Upper lobe of right lung (tissue), 1 donor: ENCODE results near the gene LILRA2. TPM values are rescaled to one million over a fixed set of nuclear protein-coding genes. Genes with fewer than 3 reads are reported as not detected.
"Not testable (repeated sequence)": the region's sequence is repeated elsewhere in the genome, so short reads cannot be mapped to it uniquely, and the experiment has no call there.

Source experiments
- ATAC-seq: fragments of 200-7000 bp; cut with Tn5 transposase; one replicate; pipeline ENCODE4 v1.9.1; 2020; ENCODE audit warnings: mild to moderate bottlenecking, moderate library complexity
- DNase-seq: peaks from one replicate; pipeline ENCODE4 v3.0.0-alpha.2; 2020
- H3K27ac ChIP-seq: fragments of 200-600 bp; one replicate; pipeline ENCODE4 v1.8.0; 2022
- H3K27me3 ChIP-seq: fragments of 200-600 bp; one replicate; pipeline ENCODE4 v1.8.0; 2022; ENCODE audit warnings: mild to moderate bottlenecking
- H3K36me3 ChIP-seq: fragments of 200-600 bp; one replicate; pipeline ENCODE4 v1.8.0; 2022
- H3K4me1 ChIP-seq: fragments of 200-600 bp; one replicate; pipeline ENCODE4 v1.8.0; 2022
- H3K4me3 ChIP-seq: fragments of 200-600 bp; one replicate; pipeline ENCODE4 v1.8.0; 2022; ENCODE audit warnings: mild to moderate bottlenecking
- H3K9me3 ChIP-seq: fragments of 200-600 bp; one replicate; pipeline ENCODE4 v1.8.0; 2022
- CTCF ChIP-seq: fragments of 200-600 bp; IDR thresholded peaks from one replicate; pipeline ENCODE4 v1.8.0; 2022; ENCODE audit warnings: antibody characterized with exemption
- intact Hi-C: fragments of 100-400 bp; cut with DNase I; formaldehyde crosslinking; loops from one replicate; pipeline ENCODE4 v1.11.0; 2022
- total RNA-seq: library from RNA; stranded (reverse); fragmentation: NEBNext Ultra II Directional; extraction: Animal tissue kit (Norgen Biotek cat#: 25700); gene quantifications from one replicate; pipeline ENCODE4 v1.2.1, GENCODE V29; 2021
- donor health status: DM: no; HTN: yes; CAD: no; lungs with severe emphysema.

The LILRA2 gene
- total RNA-seq, 1 donor from 2014 or later: 15.4 TPM

- H3K27me3 ChIP-seq: no peaks in the 10 kb centered on the region
- H3K9me3 ChIP-seq: no peaks in the 10 kb centered on the region
- peak overlapping the region; percentile 32 for H3K4me3 ChIP-seq
These were observed 43.4 kb downstream of the LILRA2 start for GRCh38 chr19:54616821-54617560.

DNA sequence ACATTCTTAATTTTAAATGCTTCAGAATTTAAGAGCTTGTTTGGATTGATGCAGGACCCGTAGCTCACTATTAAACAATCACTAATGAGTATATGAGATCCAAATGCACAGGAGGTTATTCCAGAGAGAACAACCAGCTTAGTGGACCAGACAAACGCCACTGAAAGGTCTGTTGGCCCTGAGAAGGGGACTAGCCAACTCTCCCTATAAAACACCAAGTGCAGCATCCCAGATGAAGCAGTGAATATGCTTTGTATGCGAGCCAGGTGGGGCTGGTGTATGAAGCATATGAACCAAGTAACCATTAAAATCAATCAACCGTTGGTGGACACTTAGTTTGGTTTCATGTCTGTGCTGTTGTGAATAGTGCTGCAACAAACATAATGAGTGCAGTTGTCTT lies 46.9 kb downstream of the LILRA2 start:
- TF ChIP-seq CTCF: no peak
- intact Hi-C loops: no loop called here
- no peaks in the 10 kb centered on the region for H3K36me3 ChIP-seq
- no peaks in the 10 kb centered on the region for H3K4me1 ChIP-seq
- no peak for DNase-seq
- no peak overlapping the region for H3K27ac ChIP-seq
- no peak for ATAC-seq
- no peaks in the 10 kb centered on the region for H3K27me3 ChIP-seq
- H3K9me3 ChIP-seq: no peaks in the 10 kb centered on the region
- no peak overlapping the region for H3K4me3 ChIP-seq

More at GRCh38 chr19:54616821-54617560, 43.4 kb downstream of the LILRA2 start:
- TF ChIP-seq CTCF: no peak
- Histone ChIP-seq H3K27ac (peak overlapping the region; percentile 24), H3K36me3 (no peaks in the 10 kb centered on the region), H3K4me1 (no peaks in the 10 kb centered on the region)
- intact Hi-C loops: no loop called here
- ATAC-seq (peak; percentile 84), DNase-seq (no peak)

GRCh38 chr19:54622431-54622830 lies 48.8 kb downstream of the LILRA2 start:
- no peaks in the 10 kb centered on the region for H3K9me3 ChIP-seq
- no peaks in the 10 kb centered on the region for H3K27me3 ChIP-seq
- intact Hi-C loops: no loop called here
- no peaks in the 10 kb centered on the region for H3K36me3 ChIP-seq
- no peak overlapping the region for H3K27ac ChIP-seq
- H3K4me1 ChIP-seq: no peaks in the 10 kb centered on the region
- H3K4me3 ChIP-seq: no peak overlapping the region
- DNase-seq (no peak), ATAC-seq (no peak)
- TF ChIP-seq CTCF: no peak

- H3K4me3 ChIP-seq, H3K9me3 ChIP-seq, H3K27ac ChIP-seq, H3K36me3 ChIP-seq, H3K4me1 ChIP-seq, DNase-seq, H3K27me3 ChIP-seq, intact Hi-C loops: not testable (repeated sequence)
- ATAC-seq: peak; percentile 12
These were observed 50.6 kb downstream of the LILRA2 start for GRCh38 chr19:54624234-54624633.

- H3K27ac ChIP-seq, DNase-seq, H3K36me3 ChIP-seq, H3K4me3 ChIP-seq, H3K4me1 ChIP-seq, H3K27me3 ChIP-seq, H3K9me3 ChIP-seq, intact Hi-C loops: not testable (repeated sequence)
- peak; percentile 34 for ATAC-seq
These were observed 51.5 kb downstream of the LILRA2 start for GRCh38 chr19:54624934-54625730.

GRCh38 chr19:54626757-54627156 lies 53.2 kb downstream of the LILRA2 start:
- no peak overlapping the region for H3K4me3 ChIP-seq
- H3K9me3 ChIP-seq: no peaks in the 10 kb centered on the region
- no peaks in the 10 kb centered on the region for H3K4me1 ChIP-seq
- no peak for TF ChIP-seq CTCF
- intact Hi-C loops: no loop called here
- no peaks in the 10 kb centered on the region for H3K27me3 ChIP-seq
- DNase-seq (no peak), ATAC-seq (no peak)
- no peaks in the 10 kb centered on the region for H3K36me3 ChIP-seq
- no peak overlapping the region for H3K27ac ChIP-seq

DNA sequence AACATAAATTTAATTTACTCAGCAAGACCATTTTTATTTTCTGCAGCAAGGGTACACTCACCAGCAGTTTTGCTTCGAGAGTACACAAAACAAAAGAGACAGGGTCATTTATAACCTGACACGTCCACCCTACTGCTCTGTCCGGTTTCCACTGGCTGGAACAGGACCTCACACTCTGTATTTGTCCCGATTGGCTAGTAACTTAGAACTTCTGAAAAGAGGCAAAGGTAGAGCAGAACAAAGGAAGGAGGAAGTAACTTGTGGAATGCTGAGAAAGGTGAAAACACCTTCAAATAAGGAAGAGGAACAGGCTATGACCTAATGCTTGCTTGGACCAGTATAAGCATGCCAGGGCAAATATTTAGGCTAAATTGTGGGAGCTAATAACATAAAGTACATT lies 54.3 kb downstream of the LILRA2 start:
- H3K27ac ChIP-seq, H3K36me3 ChIP-seq, ATAC-seq, DNase-seq, H3K27me3 ChIP-seq, intact Hi-C loops, H3K4me3 ChIP-seq, H3K4me1 ChIP-seq, H3K9me3 ChIP-seq: not testable (repeated sequence)

- H3K9me3 ChIP-seq, intact Hi-C loops, H3K27me3 ChIP-seq, H3K27ac ChIP-seq, H3K4me1 ChIP-seq, H3K36me3 ChIP-seq: not testable (repeated sequence)
- peak; percentile 67 for DNase-seq
- H3K4me3 ChIP-seq: peak within 1 kb of the TSS; percentile 32
- peak; percentile 67 for ATAC-seq
These were observed 56.7 kb downstream of the LILRA2 start, which contains the start of gene LILRB1 for GRCh38 chr19:54630262-54630661. LILRB1 (plus strand) TSS chr19:54630484; CDS start chr19:54631074, 590 bp downstream.
